ENCODE data around the gene C2orf49. TPM values are rescaled to one million over a fixed set of nuclear protein-coding genes. Genes with fewer than 3 reads are reported as not detected.
A peak's percentile ranks its signal among the peaks of the same experiment; 100 is the strongest.

The C2orf49 gene
- total RNA-seq, 1 donor from 2014 or later: 15.8 TPM

GRCh38 chr2:105357122-105357521, 19.8 kb downstream of the C2orf49 start:
- no peaks in the 10 kb centered on the region for H3K27me3 Mint-ChIP-seq (ENCODE audit: unreplicated experiment)
- TF ChIP-seq CTCF (IDR thresholded peaks at IDR 0.05; ENCODE audit: unreplicated experiment): no peak
- H3K36me3 Mint-ChIP-seq (ENCODE audit: low read depth, unreplicated experiment): peaks cover 21% of the 10 kb centered on the region
- DNase-seq (ENCODE audit: low spot score): no peak
- H3K4me1 Mint-ChIP-seq (ENCODE audit: unreplicated experiment): peaks cover 9% of the 10 kb centered on the region
- no peak overlapping the region for H3K27ac Mint-ChIP-seq (ENCODE audit: unreplicated experiment)
- no peaks in the 10 kb centered on the region for H3K9me3 Mint-ChIP-seq (ENCODE audit: unreplicated experiment)
- H3K4me3 Mint-ChIP-seq (ENCODE audit: unreplicated experiment): no peak overlapping the region

GRCh38 chr2:105358593-105358992, 21.3 kb downstream of the C2orf49 start:
- no peak overlapping the region for H3K4me3 Mint-ChIP-seq (ENCODE audit: unreplicated experiment)
- H3K36me3 Mint-ChIP-seq (ENCODE audit: low read depth, unreplicated experiment): peaks cover 21% of the 10 kb centered on the region
- no peaks in the 10 kb centered on the region for H3K27me3 Mint-ChIP-seq (ENCODE audit: unreplicated experiment)
- H3K4me1 Mint-ChIP-seq (ENCODE audit: unreplicated experiment): peaks cover 9% of the 10 kb centered on the region
- H3K27ac Mint-ChIP-seq (ENCODE audit: unreplicated experiment): no peak overlapping the region
- H3K9me3 Mint-ChIP-seq (ENCODE audit: unreplicated experiment): no peaks in the 10 kb centered on the region
- DNase-seq (ENCODE audit: low spot score): no peak
- no peak for TF ChIP-seq CTCF (IDR thresholded peaks at IDR 0.05; ENCODE audit: unreplicated experiment)

GRCh38 chr2:105361102-105361889, 24.0 kb downstream of the C2orf49 start:
- TF ChIP-seq CTCF (IDR thresholded peaks at IDR 0.05; ENCODE audit: unreplicated experiment): no peak
- H3K4me1 Mint-ChIP-seq (ENCODE audit: unreplicated experiment): peaks cover 9% of the 10 kb centered on the region
- peak overlapping the region; percentile 18 for H3K27ac Mint-ChIP-seq (ENCODE audit: unreplicated experiment)
- no peak overlapping the region for H3K4me3 Mint-ChIP-seq (ENCODE audit: unreplicated experiment)
- peaks cover 5% of the 10 kb centered on the region for H3K27me3 Mint-ChIP-seq (ENCODE audit: unreplicated experiment)
- no peak for DNase-seq (ENCODE audit: low spot score)
- H3K36me3 Mint-ChIP-seq (ENCODE audit: low read depth, unreplicated experiment): peaks cover 36% of the 10 kb centered on the region
- H3K9me3 Mint-ChIP-seq (ENCODE audit: unreplicated experiment): no peaks in the 10 kb centered on the region

- Mint-ChIP-seq H3K36me3 (ENCODE audit: low read depth, unreplicated experiment) (peaks cover 37% of the 10 kb centered on the region), H3K9me3 (ENCODE audit: unreplicated experiment) (no peaks in the 10 kb centered on the region), H3K4me3 (ENCODE audit: unreplicated experiment) (no peak overlapping the region), H3K27ac (ENCODE audit: unreplicated experiment) (no peak overlapping the region), H3K4me1 (ENCODE audit: unreplicated experiment) (peaks cover 9% of the 10 kb centered on the region), H3K27me3 (ENCODE audit: unreplicated experiment) (peaks cover 5% of the 10 kb centered on the region)
- no peak for DNase-seq (ENCODE audit: low spot score)
- no peak for TF ChIP-seq CTCF (IDR thresholded peaks at IDR 0.05; ENCODE audit: unreplicated experiment)
Measured at GRCh38 chr2:105362862-105363591, 25.7 kb downstream of the C2orf49 start.
